H1 (cell line): Measurements from ENCODE around the gene STX18. TPM values are rescaled to one million over a fixed set of nuclear protein-coding genes. Genes with fewer than 3 reads are reported as not detected.

Experiments
- CTCF ChIA-PET: fragments of 300-600 bp; sonication (Branson Sonifier 250); formaldehyde crosslinking; loops from one replicate; lab custom pipeline; 2021; ENCODE audit not compliant: partially characterized antibody; lab: Charles Lee
- POLR2A ChIA-PET: fragments of 300-600 bp; sonication (Branson Sonifier 250); formaldehyde crosslinking; loops from one replicate; lab custom pipeline; 2021; ENCODE audit warnings: inconsistent platforms; ENCODE audit not compliant: partially characterized antibody; lab: Charles Lee
- DNase-seq, 2 experiments: peaks; one replicate each; pipeline versions ENCODE4 v3.0.0 to v3.0.0-alpha.2; 2010 to 2022; ENCODE audit warnings: low spot score in 2 of 2, low read depth in 1 of 2, mixed read lengths in 1 of 2
- FAIRE-seq: peaks from 2 replicates; lab custom pipeline; 2011; peaks lifted over from hg19 to GRCh38; lab: Jason Lieb, UNC
- H2AFZ ChIP-seq: 2 replicates; pipeline ENCODE4 v1.8.1; 2012; ENCODE audit warnings: low read length, inconsistent platforms
- H2AK5ac ChIP-seq: 2 replicates; pipeline ENCODE4 v1.6.1; 2013; ENCODE audit warnings: low read depth, low read length
- H2BK120ac ChIP-seq: replicated peaks from 2 replicates; pipeline ENCODE3; 2013; ENCODE audit warnings: low read depth, low read length, inconsistent platforms
- H2BK12ac ChIP-seq: 2 replicates; pipeline ENCODE4 v1.6.1; 2013; ENCODE audit warnings: low read depth, low read length
- H2BK15ac ChIP-seq: 2 replicates; pipeline ENCODE4 v1.6.1; 2013; ENCODE audit warnings: low read length
- H2BK20ac ChIP-seq: 2 replicates; pipeline ENCODE4 v1.6.1; 2013; ENCODE audit warnings: low read length
- H2BK5ac ChIP-seq: 2 replicates; pipeline ENCODE4 v1.6.1; 2013; ENCODE audit warnings: low read depth, low read length
- H3K14ac ChIP-seq: 2 replicates; pipeline ENCODE4 v1.6.1; 2013; ENCODE audit warnings: inconsistent platforms; ENCODE audit not compliant: insufficient read length
- H3K18ac ChIP-seq: 2 replicates; pipeline ENCODE4 v1.6.1; 2013; ENCODE audit warnings: low read length; ENCODE audit errors: extremely low read depth
- H3K23ac ChIP-seq: 2 replicates; pipeline ENCODE4 v1.6.1; 2013; ENCODE audit warnings: inconsistent platforms; ENCODE audit not compliant: insufficient read length
- H3K23me2 ChIP-seq: 2 replicates; pipeline ENCODE4 v1.6.1; 2013; ENCODE audit warnings: low read depth, low read length
- H3K27ac ChIP-seq: 2 replicates; pipeline ENCODE4 v1.6.1; 2011; ENCODE audit warnings: low read depth, low read length, inconsistent platforms
- H3K27me3 ChIP-seq, 4 experiments: replicated peaks in 1 of 4; 1 replicate in 1 of 4; 2 replicates in 3 of 4; pipeline versions ENCODE4 v1.6.1 to v1.8.1; 2011 to 2013; ENCODE audit warnings: low read length in 3 of 4, mild to moderate bottlenecking in 3 of 4, inconsistent platforms in 2 of 4, mixed read lengths in 2 of 4, moderate library complexity in 1 of 4; ENCODE audit not compliant: control insufficient read depth in 3 of 4, insufficient read depth in 3 of 4; ENCODE audit errors: extremely low read depth in 1 of 4
- H3K36me3 ChIP-seq, 4 experiments: 2 replicates each; pipeline versions ENCODE4 v1.6.1 to v1.8.1; 2011 to 2013; ENCODE audit warnings: mild to moderate bottlenecking in 4 of 4, low read length in 3 of 4, moderate library complexity in 2 of 4, control low read depth in 1 of 4, inconsistent platforms in 1 of 4; ENCODE audit not compliant: insufficient read depth in 4 of 4, control insufficient read depth in 2 of 4
- H3K4ac ChIP-seq: replicated peaks from 2 replicates; pipeline ENCODE3; 2013; ENCODE audit warnings: low read length, low read depth, mixed read lengths, inconsistent platforms; ENCODE audit not compliant: insufficient read length
- H3K4me1 ChIP-seq, 4 experiments: replicated peaks in 1 of 4; 1 replicate in 1 of 4; 2 replicates in 3 of 4; pipeline versions ENCODE4 v1.6.1 to v1.8.1; 2011 to 2013; ENCODE audit warnings: low read length in 3 of 4, inconsistent platforms in 2 of 4, mixed read lengths in 1 of 4; ENCODE audit not compliant: insufficient read depth in 4 of 4, control insufficient read depth in 3 of 4
- H3K4me2 ChIP-seq, 2 experiments: 2 replicates each; pipeline versions ENCODE4 v1.6.1 to v1.8.1; 2011 to 2013; ENCODE audit warnings: low read depth in 2 of 2, low read length in 2 of 2, control low read depth in 1 of 2, inconsistent platforms in 1 of 2, mild to moderate bottlenecking in 1 of 2; ENCODE audit not compliant: insufficient read depth in 1 of 2
- H3K4me3 ChIP-seq, 4 experiments: fragments of 200-600, 300-600 bp in 1 of 4; sonication (generic), shearing (Covaris generic), sonication (Bioruptor Twin) in 1 of 4; 2 replicates each; pipeline versions ENCODE4 v1.5.1 to v1.8.1; 2011 to 2016; ENCODE audit warnings: low read length in 4 of 4, low read depth in 3 of 4, control low read depth in 2 of 4, inconsistent platforms in 2 of 4, mild to moderate bottlenecking in 2 of 4, mixed read lengths in 1 of 4, moderate library complexity in 1 of 4; ENCODE audit not compliant: insufficient read depth in 2 of 4; ENCODE audit errors: extremely low read depth in 1 of 4
- H3K56ac ChIP-seq: replicated peaks from 2 replicates; pipeline ENCODE3; 2013; ENCODE audit warnings: low read depth, mild to moderate bottlenecking, mixed read lengths, low read length, inconsistent platforms; ENCODE audit not compliant: insufficient read length
- H3K79me1 ChIP-seq: 2 replicates; pipeline ENCODE4 v1.6.1; 2013; ENCODE audit warnings: low read depth, low read length, control low read depth
- H3K79me2 ChIP-seq, 2 experiments: 2 replicates each; pipeline versions ENCODE4 v1.6.1 to v1.8.1; 2012 to 2013; ENCODE audit warnings: low read length in 2 of 2, mild to moderate bottlenecking in 2 of 2, inconsistent platforms in 1 of 2; ENCODE audit not compliant: insufficient read depth in 2 of 2, control insufficient read depth in 1 of 2
- H3K9ac ChIP-seq, 4 experiments: replicated peaks in 1 of 4; 1 replicate in 1 of 4; 2 replicates in 3 of 4; pipeline versions ENCODE4 v1.6.1 to v1.8.1; 2011 to 2013; ENCODE audit warnings: low read depth in 3 of 4, low read length in 3 of 4, control low read depth in 2 of 4, mild to moderate bottlenecking in 2 of 4, moderate library complexity in 2 of 4, inconsistent platforms in 1 of 4; ENCODE audit errors: extremely low read depth in 1 of 4
- H3K9me3 ChIP-seq, 2 experiments: 2 replicates each; pipeline versions ENCODE4 v1.6.1 to v1.8.1; 2012 to 2013; ENCODE audit warnings: mild to moderate bottlenecking in 2 of 2, moderate library complexity in 2 of 2, control low read depth in 1 of 2, inconsistent platforms in 1 of 2, low read depth in 1 of 2, low read length in 1 of 2, mixed read lengths in 1 of 2; ENCODE audit not compliant: insufficient read depth in 2 of 2
- H4K20me1 ChIP-seq, 2 experiments: replicated peaks in 1 of 2; 2 replicates each; pipeline versions ENCODE3 to v1.8.1; 2011 to 2013; ENCODE audit warnings: inconsistent platforms in 2 of 2, low read length in 2 of 2, mild to moderate bottlenecking in 1 of 2; ENCODE audit not compliant: insufficient read depth in 2 of 2, control insufficient read depth in 1 of 2
- H4K5ac ChIP-seq: 2 replicates; pipeline ENCODE4 v1.6.1; 2013; ENCODE audit warnings: low read length, low read depth, mixed read lengths, inconsistent platforms; ENCODE audit not compliant: insufficient read length
- H4K8ac ChIP-seq: 2 replicates; pipeline ENCODE4 v1.8.0; 2013; ENCODE audit warnings: mild to moderate bottlenecking, moderate library complexity, low read length, inconsistent platforms; ENCODE audit not compliant: insufficient read depth; ENCODE audit errors: extremely low read depth
- H4K91ac ChIP-seq: replicated peaks from 2 replicates; pipeline ENCODE3; 2013; ENCODE audit warnings: low read length, mixed read lengths, inconsistent platforms; ENCODE audit not compliant: insufficient read length
- EP300 ChIP-seq, 2 experiments: IDR thresholded peaks; 1 replicate in 1 of 2; 2 replicates in 1 of 2; pipeline ENCODE4 v1.6.1; 2011 to 2012; ENCODE audit warnings: low read depth in 2 of 2, low read length in 2 of 2, mild to moderate bottlenecking in 2 of 2, borderline replicate concordance in 1 of 2, inconsistent platforms in 1 of 2, moderate library complexity in 1 of 2
- HDAC6 ChIP-seq: IDR thresholded peaks from one replicate; pipeline ENCODE4 v1.7.1; 2012; ENCODE audit warnings: low read depth, mild to moderate bottlenecking, inconsistent platforms, low read length, moderate library complexity
- NRF1 ChIP-seq: IDR thresholded peaks from 2 replicates; pipeline ENCODE4 v1.6.1; 2011; ENCODE audit warnings: mild to moderate bottlenecking, low read depth, low read length, improper control_type of control experiment
- RFX5 ChIP-seq: IDR thresholded peaks from 2 replicates; pipeline ENCODE4 v1.6.1; 2011; ENCODE audit warnings: low read depth, low read length, improper control_type of control experiment, borderline replicate concordance
- SIX5 ChIP-seq: IDR thresholded peaks from 2 replicates; pipeline ENCODE4 v1.6.1; 2011; ENCODE audit warnings: mild to moderate bottlenecking, low read depth, low read length
- SP2 ChIP-seq: IDR thresholded peaks from 2 replicates; pipeline ENCODE4 v1.6.1; 2012; ENCODE audit warnings: mild to moderate bottlenecking, low read length, inconsistent platforms
- SP4 ChIP-seq: IDR thresholded peaks from 2 replicates; pipeline ENCODE4 v1.6.1; 2012; ENCODE audit warnings: low read length, inconsistent platforms
- TEAD4 ChIP-seq: IDR thresholded peaks from 2 replicates; pipeline ENCODE4 v1.6.1; 2012; ENCODE audit warnings: low read depth, low read length, inconsistent platforms, mixed read lengths
- WGBS, 2 experiments: shearing (Covaris generic) in 1 of 2; methylation state at CpG; one replicate each; pipeline versions ENCODE4 v1.1.6 to v1.1.7; 2013 to 2015; ENCODE audit warnings: low lambda C conversion rate in 2 of 2, mixed read lengths in 2 of 2, inconsistent platforms in 1 of 2, low coverage in 1 of 2, missing lambda C conversion rate in 1 of 2; ENCODE audit not compliant: insufficient replicate concordance in 2 of 2, insufficient coverage in 1 of 2, insufficient read length in 1 of 2; ENCODE audit errors: extremely low coverage in 1 of 2, missing lambda C conversion rate in 1 of 2; 5-methylcytosine and 5-hydroxymethylcytosine counted together
- polyA plus RNA-seq, 7 experiments: library from polyadenylated mRNA; depleted of rRNA in 3 of 7; stranded (reverse) in 5 of 7; unstranded in 2 of 7; fragments of >200 nt in 5 of 7; fragments of 200-250 nt in 2 of 7; gene quantifications; 1 replicate in 5 of 7; 2 replicates in 1 of 7; 4 replicates in 1 of 7; pipeline versions ENCODE4 v1.2.1 to v1.2.3, GENCODE V29; 2011 to 2013; ENCODE audit warnings: missing spikeins in 2 of 7, mixed read lengths in 2 of 7
- total RNA-seq: library from RNA; stranded (reverse); fragmentation: NEBNext Ultra II Directional; extraction: Animal tissue kit (Norgen Biotek cat#: 25700); gene quantifications from 2 replicates; pipeline ENCODE4 v1.2.1, GENCODE V29; 2021

The STX18 gene
- total and polyA plus RNA-seq, 2 of the 8 experiments (the other 6 are each of a cell fraction or from before 2014, with no cell fraction given) = 14.6 to 18.3 TPM

GRCh38 chr4:4428966-4429875 is 112.6 kb downstream of the STX18 start:
- no peak overlapping the region; the same call in 1 of the 2 replicates for H2BK15ac ChIP-seq
- peaks cover 18 to 37% (median 27%) of the 10 kb centered on the region in 4 experiments for H3K4me1 ChIP-seq
- no peaks in the 10 kb centered on the region; a peak in 1 of 7 replicates for H3K27me3 ChIP-seq
- H3K9me3 ChIP-seq = no peaks in the 10 kb centered on the region
- TF ChIP-seq TEAD4 (no peak), HDAC6 (no peak), EP300 (IDR thresholded peaks at IDR 0.05; ENCODE audit: borderline replicate concordance in 1 of 2, low read depth in 2 of 2, low read length in 2 of 2) (no peak), SP4 (no peak), NRF1 (no peak), SP2 (no peak), RFX5 (no peak), SIX5 (no peak)
- H3K23me2 ChIP-seq = no peaks in the 10 kb centered on the region; the same call in 1 of the 2 replicates
- 0 out of 2 replicates have a peak overlapping the region, but pooled peaks have one; percentile 32 for H2AK5ac ChIP-seq
- no peak overlapping the region for H4K91ac ChIP-seq
- no peak for DNase-seq
- H2AFZ ChIP-seq = no peak overlapping the region
- no peak overlapping the region for H3K4ac ChIP-seq
- no peak overlapping the region for H3K27ac ChIP-seq
- no peaks in the 10 kb centered on the region for H3K79me2 ChIP-seq
- H3K79me1 ChIP-seq = no peaks in the 10 kb centered on the region
- no peak overlapping the region for H2BK120ac ChIP-seq
- H4K5ac ChIP-seq = no peak overlapping the region
- H3K9ac ChIP-seq = no peak overlapping the region
- no peak overlapping the region for H3K23ac ChIP-seq
- no peak overlapping the region for H3K4me3 ChIP-seq
- H3K18ac ChIP-seq = 0 out of 2 replicates have a peak overlapping the region, but pooled peaks have one; percentile 9
- WGBS, 2 experiments = 93% methylated on average over 10 of the region's 10 CpGs; no CpG with 5 or more reads in 1 of the 2 experiments
- CTCF ChIA-PET = interaction anchor here (0.9 to 3.8 kb wide), 12 partner anchors 8 to 443 kb away, joined by 3 to 28 read pairs (median 6); partner anchors contain the start of gene NSG1
- H2BK12ac ChIP-seq = no peak overlapping the region; the same call in 1 of the 2 replicates
- FAIRE-seq = no peak
- H3K56ac ChIP-seq = no peak overlapping the region
- no peak overlapping the region; the same call in 1 of the 2 replicates for H4K8ac ChIP-seq
- H2BK5ac ChIP-seq = 0 out of 2 replicates have a peak overlapping the region, but pooled peaks have one; percentile 26
- POLR2A ChIA-PET = no interaction called here
- H2BK20ac ChIP-seq = no peak overlapping the region; the same call in 1 of the 2 replicates
- H3K36me3 ChIP-seq = no peaks in the 10 kb centered on the region
- no peak overlapping the region for H3K4me2 ChIP-seq
- no peaks in the 10 kb centered on the region for H4K20me1 ChIP-seq
- no peak overlapping the region for H3K14ac ChIP-seq
